ENCODE data around the gene ARMC7.

DNA sequence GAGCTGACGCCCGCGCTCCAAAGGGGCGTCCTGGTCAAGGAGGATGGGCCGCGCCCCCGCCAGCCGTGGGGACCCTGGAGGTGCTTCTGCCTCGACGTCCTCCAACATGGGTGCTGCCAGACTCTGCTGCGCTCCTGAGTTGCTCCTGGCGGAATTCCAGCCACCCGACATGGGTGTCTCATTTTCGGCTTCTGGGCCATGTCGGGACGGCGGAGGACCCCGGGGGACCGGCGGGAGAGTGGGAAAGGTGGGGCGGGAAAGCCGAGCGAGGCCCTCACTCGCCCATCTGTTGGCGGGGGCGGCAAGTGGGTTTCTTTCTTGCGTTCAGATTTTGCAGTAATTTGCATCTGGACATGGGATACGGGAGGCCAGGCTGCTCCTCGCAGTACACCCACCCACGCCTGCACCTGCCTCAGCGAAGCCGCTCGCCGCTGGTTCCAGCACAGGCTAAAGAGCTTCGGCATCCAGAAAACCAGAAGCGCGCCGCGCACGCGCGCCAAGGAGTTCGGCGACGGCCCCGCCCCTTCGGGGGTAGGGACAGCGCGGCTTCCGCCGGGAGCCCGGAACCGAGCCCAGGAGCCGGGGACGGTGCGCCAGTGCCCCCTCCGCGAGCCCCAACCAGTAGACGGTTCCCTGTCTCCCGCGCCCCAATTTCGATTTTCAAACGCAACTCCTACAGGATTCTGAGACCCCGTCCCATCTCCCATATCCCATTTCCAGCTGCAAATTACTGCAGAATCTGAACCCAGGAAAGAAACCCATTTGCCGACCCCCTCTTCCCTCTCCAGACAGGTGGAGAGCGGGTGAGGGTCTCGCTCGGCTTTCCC lies at the start of gene ARMC7:
- peak; percentile 66 for TF ChIP-seq POLR2A (IDR thresholded peaks at IDR 0.05; ENCODE audit: low read depth)
- no peak for TF ChIP-seq EP300 (IDR thresholded peaks at IDR 0.05)
- TF ChIP-seq, protein P1, sequence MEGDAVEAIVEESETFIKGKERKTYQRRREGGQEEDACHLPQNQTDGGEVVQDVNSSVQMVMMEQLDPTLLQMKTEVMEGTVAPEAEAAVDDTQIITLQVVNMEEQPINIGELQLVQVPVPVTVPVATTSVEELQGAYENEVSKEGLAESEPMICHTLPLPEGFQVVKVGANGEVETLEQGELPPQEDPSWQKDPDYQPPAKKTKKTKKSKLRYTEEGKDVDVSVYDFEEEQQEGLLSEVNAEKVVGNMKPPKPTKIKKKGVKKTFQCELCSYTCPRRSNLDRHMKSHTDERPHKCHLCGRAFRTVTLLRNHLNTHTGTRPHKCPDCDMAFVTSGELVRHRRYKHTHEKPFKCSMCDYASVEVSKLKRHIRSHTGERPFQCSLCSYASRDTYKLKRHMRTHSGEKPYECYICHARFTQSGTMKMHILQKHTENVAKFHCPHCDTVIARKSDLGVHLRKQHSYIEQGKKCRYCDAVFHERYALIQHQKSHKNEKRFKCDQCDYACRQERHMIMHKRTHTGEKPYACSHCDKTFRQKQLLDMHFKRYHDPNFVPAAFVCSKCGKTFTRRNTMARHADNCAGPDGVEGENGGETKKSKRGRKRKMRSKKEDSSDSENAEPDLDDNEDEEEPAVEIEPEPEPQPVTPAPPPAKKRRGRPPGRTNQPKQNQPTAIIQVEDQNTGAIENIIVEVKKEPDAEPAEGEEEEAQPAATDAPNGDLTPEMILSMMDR (IDR thresholded peaks at IDR 0.05) = peak in 1 of 3 experiments; percentile 30

Data from esophagus muscularis mucosa (tissue), 4 donors.